Choroid plexus epithelial cell (primary cell): ENCODE data around the gene CLIP1.

Experiments used
- DNase-seq: peaks from one replicate; pipeline ENCODE4 v3.0.0-alpha.2; 2010; ENCODE audit warnings: low read depth
- H3K4me3 ChIP-seq: 2 replicates; pipeline ENCODE4 v1.5.1; 2011; ENCODE audit warnings: low read depth, mild to moderate bottlenecking, control low read depth, low read length, moderate library complexity
- TF ChIP-seq, protein P1 (sequence below): conservative IDR thresholded peaks from 2 replicates; pipeline ENCODE4 v1.5.1; 2011; ENCODE audit warnings: low read depth, mild to moderate bottlenecking, control low read depth, inconsistent platforms, low read length, moderate library complexity

The CLIP1 gene

DNA sequence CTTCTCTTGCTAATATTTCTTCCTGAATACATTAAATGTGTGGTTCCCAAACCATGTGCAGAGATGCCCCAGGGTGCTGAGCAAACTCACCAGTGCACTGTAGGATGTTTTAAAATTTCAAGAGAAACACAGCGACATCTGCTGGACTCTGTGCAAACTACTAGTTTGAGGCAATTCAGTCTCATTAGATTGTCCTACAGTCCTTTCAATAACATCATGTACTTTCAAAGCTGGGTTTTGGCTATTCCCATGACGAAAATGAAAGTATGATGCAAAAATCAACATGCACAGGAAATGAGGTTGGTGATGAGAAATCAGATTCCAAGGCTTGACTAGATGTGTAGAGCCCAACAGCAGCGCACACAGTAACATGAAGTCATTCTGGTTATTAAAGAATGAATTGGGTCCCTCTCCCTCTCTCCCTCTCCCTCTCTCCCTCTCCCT, 66.3 kb downstream of the CLIP1 start:
- TF ChIP-seq, protein P1, sequence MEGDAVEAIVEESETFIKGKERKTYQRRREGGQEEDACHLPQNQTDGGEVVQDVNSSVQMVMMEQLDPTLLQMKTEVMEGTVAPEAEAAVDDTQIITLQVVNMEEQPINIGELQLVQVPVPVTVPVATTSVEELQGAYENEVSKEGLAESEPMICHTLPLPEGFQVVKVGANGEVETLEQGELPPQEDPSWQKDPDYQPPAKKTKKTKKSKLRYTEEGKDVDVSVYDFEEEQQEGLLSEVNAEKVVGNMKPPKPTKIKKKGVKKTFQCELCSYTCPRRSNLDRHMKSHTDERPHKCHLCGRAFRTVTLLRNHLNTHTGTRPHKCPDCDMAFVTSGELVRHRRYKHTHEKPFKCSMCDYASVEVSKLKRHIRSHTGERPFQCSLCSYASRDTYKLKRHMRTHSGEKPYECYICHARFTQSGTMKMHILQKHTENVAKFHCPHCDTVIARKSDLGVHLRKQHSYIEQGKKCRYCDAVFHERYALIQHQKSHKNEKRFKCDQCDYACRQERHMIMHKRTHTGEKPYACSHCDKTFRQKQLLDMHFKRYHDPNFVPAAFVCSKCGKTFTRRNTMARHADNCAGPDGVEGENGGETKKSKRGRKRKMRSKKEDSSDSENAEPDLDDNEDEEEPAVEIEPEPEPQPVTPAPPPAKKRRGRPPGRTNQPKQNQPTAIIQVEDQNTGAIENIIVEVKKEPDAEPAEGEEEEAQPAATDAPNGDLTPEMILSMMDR, result peak; percentile 78
- H3K4me3 ChIP-seq, result no peak overlapping the region
- peak; percentile 82 for DNase-seq

DNA sequence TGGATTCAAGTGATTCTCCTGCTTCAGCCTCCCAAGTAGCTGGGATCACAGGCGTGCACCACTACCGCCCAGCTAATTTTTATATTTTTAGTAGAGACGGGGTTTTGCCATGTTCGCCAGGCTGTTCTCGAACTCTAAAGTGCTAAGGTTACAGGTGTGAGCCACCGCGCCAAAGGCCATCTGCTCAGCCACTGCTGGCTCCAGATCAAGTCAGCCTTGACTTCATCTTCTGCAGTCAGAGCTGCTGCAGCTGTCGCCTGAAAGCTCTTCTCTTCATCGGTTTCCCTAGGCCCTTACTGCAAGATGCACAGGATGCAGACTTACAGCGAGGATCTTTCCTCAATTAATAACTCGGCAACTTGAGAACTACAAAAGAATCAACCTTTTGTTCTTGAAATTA, 66.8 kb downstream of the CLIP1 start:
- TF ChIP-seq, protein P1, result no peak
- no peak overlapping the region for H3K4me3 ChIP-seq
- no peak for DNase-seq

DNA sequence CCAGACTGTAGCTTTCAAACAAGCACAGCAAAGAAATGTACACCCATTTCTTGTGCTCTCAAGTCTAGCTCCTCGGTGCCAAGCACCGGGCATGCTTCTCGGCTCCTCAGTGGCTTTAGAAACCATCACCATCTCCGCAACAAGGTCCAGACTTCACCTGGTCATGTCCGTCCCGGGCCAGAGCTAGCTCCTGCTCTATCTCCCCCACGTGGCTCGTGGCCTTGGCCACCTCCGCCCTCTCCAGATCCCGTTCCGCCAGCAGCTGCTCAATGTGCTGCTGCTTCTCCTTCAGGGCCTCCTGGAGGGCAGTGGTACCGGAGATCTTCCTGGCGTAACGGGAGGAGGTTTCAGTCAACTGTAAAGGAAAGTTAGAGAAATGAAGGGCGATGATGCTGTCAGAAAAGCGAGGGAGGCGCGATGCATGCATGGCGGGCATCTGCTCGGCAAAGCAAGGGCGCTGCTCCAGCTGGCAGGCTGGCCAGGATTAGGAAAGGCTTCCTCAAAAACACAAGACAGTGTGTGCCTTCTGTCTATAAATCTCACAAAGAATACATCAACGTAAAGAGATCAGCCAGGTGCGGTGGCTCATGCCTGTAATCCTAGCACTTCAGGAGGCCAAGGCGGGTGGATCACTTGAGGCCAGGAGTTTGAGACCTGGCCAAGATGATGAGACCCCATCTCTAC, 67.4 kb downstream of the CLIP1 start:
- no peak overlapping the region for H3K4me3 ChIP-seq
- no peak for DNase-seq
- TF ChIP-seq, protein P1, result no peak

DNA sequence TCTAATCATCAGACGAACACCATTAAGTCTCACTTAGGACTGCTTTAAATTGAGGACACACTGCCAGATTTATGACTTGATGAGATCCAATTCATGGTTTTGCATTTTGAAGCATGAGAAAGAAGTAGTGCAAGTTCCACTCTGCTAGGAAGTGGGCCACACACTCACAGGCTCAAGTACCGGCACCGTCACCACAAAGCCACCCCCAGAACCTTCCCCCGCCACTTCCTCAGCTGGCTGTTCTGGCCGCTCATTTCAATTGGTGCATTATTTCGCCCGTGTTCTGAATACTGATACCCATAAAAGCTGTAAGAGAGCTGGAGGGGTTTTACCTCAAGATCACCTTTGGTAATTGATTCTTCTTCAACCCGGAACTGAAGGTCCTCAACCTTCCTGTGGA, 70.1 kb downstream of the CLIP1 start:
- no peak overlapping the region for H3K4me3 ChIP-seq
- DNase-seq, result no peak
- TF ChIP-seq, protein P1, result no peak

DNA sequence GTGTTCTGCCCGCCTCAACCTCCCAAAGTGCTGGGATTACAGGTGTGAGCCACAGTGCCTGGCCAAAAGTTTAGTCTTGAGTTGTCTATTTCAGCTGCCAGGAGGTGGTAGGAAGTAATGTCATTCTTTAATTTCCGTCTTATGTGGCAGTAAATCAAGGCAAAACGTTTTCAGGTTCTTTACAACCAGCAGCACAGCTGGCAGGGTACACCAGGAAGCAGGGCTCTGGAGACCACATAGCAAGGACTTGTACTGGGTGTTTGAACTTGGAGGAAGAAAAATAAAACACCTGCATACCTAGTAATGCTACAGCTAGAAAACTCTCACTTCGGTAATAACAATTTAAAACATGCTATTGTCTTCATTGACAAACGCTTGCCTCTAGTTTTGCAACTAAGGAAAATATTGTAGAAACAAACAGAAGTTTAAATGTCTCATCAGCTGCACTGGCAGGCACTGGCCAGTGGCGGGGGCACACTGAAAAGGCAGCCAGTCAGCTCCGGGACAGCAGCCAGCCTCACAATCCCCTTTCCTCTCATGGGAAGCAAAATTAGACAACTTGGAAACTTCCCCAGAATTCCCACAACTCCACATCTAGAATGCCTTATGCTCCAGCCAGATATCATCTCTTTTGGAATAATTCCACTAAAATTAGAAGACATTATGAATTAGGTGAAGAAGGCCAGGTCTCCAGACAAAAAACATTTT, 72.2 kb downstream of the CLIP1 start:
- DNase-seq, result peak; percentile 13
- no peak overlapping the region for H3K4me3 ChIP-seq
- TF ChIP-seq, protein P1, result peak; percentile 30

DNA sequence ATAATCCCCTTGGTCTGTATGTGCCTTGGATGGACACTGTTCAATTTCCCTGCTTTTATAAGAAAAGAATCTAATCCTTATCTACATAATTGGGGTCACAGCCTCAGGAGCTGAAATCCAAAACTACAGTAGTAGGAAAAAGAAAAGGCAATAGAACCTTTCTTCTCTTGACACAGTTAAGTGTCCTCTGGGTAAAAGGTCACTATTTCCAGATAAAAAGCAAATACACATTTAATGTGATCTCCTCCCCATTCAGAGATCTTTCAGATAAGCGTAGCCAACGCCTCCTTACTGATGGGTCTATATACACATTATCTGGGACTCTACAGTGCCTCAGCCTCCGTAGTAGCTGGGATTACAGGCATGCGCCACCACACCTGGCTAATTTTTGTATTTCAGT, 73.4 kb downstream of the CLIP1 start:
- no peak overlapping the region for H3K4me3 ChIP-seq
- no peak for DNase-seq
- TF ChIP-seq, protein P1, result no peak
